ENCODE data around the gene LRRIQ4. TPM values are rescaled to one million over a fixed set of nuclear protein-coding genes. Genes with fewer than 3 reads are reported as not detected.

Gene LRRIQ4
- total RNA-seq, 1 donor from 2014 or later: not detected

- Histone ChIP-seq H3K36me3 (no peaks in the 10 kb centered on the region), H3K27ac (replicated peaks) (no peak overlapping the region), H3K9me3 (replicated peaks) (no peaks in the 10 kb centered on the region), H3K4me3 (no peak overlapping the region), H3K4me1 (no peaks in the 10 kb centered on the region), H3K27me3 (ENCODE audit: low read depth) (no peaks in the 10 kb centered on the region)
- TF ChIP-seq CTCF (IDR thresholded peaks at IDR 0.05; ENCODE audit: borderline replicate concordance): no peak
- intact Hi-C loops (cut with micrococcal nuclease): no loop called here
- no peak for DNase-seq
Measured at GRCh38 chr3:169879845-169880575, 67.3 kb downstream of the LRRIQ4 start.

- intact Hi-C loops (cut with micrococcal nuclease): no loop called here
Measured at GRCh38 chr3:169880576-169881250, 68.0 kb downstream of the LRRIQ4 start.

GRCh38 chr3:169886671-169887070 is 74.0 kb downstream of the LRRIQ4 start:
- DNase-seq: peak; percentile 77
- Histone ChIP-seq H3K27me3 (ENCODE audit: low read depth) (no peaks in the 10 kb centered on the region), H3K27ac (replicated peaks) (no peak overlapping the region), H3K4me1 (peaks cover 12% of the 10 kb centered on the region), H3K4me3 (no peak overlapping the region), H3K36me3 (no peaks in the 10 kb centered on the region), H3K9me3 (replicated peaks) (no peaks in the 10 kb centered on the region)
- no peak for TF ChIP-seq CTCF (IDR thresholded peaks at IDR 0.05; ENCODE audit: borderline replicate concordance)
- intact Hi-C loops (cut with micrococcal nuclease): no loop called here

More at GRCh38 chr3:169880576-169881250, 68.0 kb downstream of the LRRIQ4 start:
- TF ChIP-seq CTCF (IDR thresholded peaks at IDR 0.05; ENCODE audit: borderline replicate concordance): no peak
- DNase-seq: no peak
- H3K27me3 ChIP-seq (ENCODE audit: low read depth): no peaks in the 10 kb centered on the region
- no peaks in the 10 kb centered on the region for H3K4me1 ChIP-seq
- H3K27ac ChIP-seq (replicated peaks): no peak overlapping the region
- H3K9me3 ChIP-seq (replicated peaks): no peaks in the 10 kb centered on the region
- H3K4me3 ChIP-seq: no peak overlapping the region
- no peaks in the 10 kb centered on the region for H3K36me3 ChIP-seq

Other genes with a start within 250 kb of the LRRIQ4 start
- gene MECOM, start 149.2 kb upstream of the LRRIQ4 start, total RNA-seq: 18.1 TPM
- 3.8 TPM for gene TERC, start 47.8 kb upstream of the LRRIQ4 start, total RNA-seq
- gene ACTRT3, start 43.3 kb upstream of the LRRIQ4 start, total RNA-seq: 0.55 TPM
- gene MYNN, start 39.5 kb upstream of the LRRIQ4 start, total RNA-seq: 12.4 TPM
- gene LRRC34, start within 50 bp of the LRRIQ4 start, total RNA-seq: 1.6 TPM
- not detected for gene LRRC31, start 57.1 kb downstream of the LRRIQ4 start, total RNA-seq
- not detected for gene SAMD7, start 98.7 kb downstream of the LRRIQ4 start, total RNA-seq
- gene SEC62, start 153.9 kb downstream of the LRRIQ4 start, total RNA-seq: 76.5 TPM
- 0.99 TPM for gene GPR160, start 225.1 kb downstream of the LRRIQ4 start, total RNA-seq